Activated T-cell treated with anti-CD3 and anti-CD28 coated beads, Interleukin-2, amount 50 U/mL, for 72 hours (primary cell): ENCODE measurements around the gene NRG4. TPM values are rescaled to one million over a fixed set of nuclear protein-coding genes. Genes with fewer than 3 reads are reported as not detected.
"Not testable (repeated sequence)": the region's sequence is repeated elsewhere in the genome, so short reads cannot be mapped to it uniquely, and the experiment has no call there.

ENCODE experiments used
- ATAC-seq, 2 donors: fragments of 150-1000 bp; cut with Tn5 transposase; replicated peaks in 1 of 2; 2 replicates each; pipeline ENCODE4 v1.10.0; 2021; ENCODE audit warnings: moderate library complexity in 2 of 2, mild to moderate bottlenecking in 1 of 2
- DNase-seq, 2 donors: peaks; one replicate each; pipeline ENCODE4 v3.0.0; 2021 to 2022; ENCODE audit warnings: mixed read lengths in 1 of 2
- H3K27ac Mint-ChIP-seq: one replicate; pipeline ENCODE4 v1.8.0; 2022; ENCODE audit warnings: mild to moderate bottlenecking, moderate library complexity, mixed read lengths
- H3K27me3 Mint-ChIP-seq: one replicate; pipeline ENCODE4 v1.8.0; 2022; ENCODE audit warnings: low read depth, mixed read lengths
- H3K36me3 Mint-ChIP-seq, 2 donors: one replicate each; pipeline ENCODE4 v1.8.0; 2022; ENCODE audit warnings: mixed read lengths in 2 of 2, mild to moderate bottlenecking in 1 of 2; ENCODE audit not compliant: insufficient read depth in 2 of 2
- H3K4me1 Mint-ChIP-seq: one replicate; pipeline ENCODE4 v1.8.0; 2022; ENCODE audit warnings: low read depth, mixed read lengths
- H3K4me3 Mint-ChIP-seq, 2 donors: one replicate each; pipeline ENCODE4 v1.8.0; 2022; ENCODE audit warnings: mild to moderate bottlenecking in 2 of 2, mixed read lengths in 2 of 2, moderate library complexity in 2 of 2
- H3K9me3 Mint-ChIP-seq, 2 donors: one replicate each; pipeline ENCODE4 v1.8.0; 2022; ENCODE audit warnings: mixed read lengths in 2 of 2
- total RNA-seq, 2 donors: library from RNA; stranded (reverse); gene quantifications; one replicate each; pipeline ENCODE4 v1.2.3, GENCODE V29; 2022

Gene NRG4, protein sequence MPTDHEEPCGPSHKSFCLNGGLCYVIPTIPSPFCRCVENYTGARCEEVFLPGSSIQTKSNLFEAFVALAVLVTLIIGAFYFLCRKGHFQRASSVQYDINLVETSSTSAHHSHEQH
- not detected for total RNA-seq

GRCh38 chr15:76011627-76012551 lies at the start of gene NRG4:
Gene NRG4, minus strand, starts transcription at chr15:76012424. Its CDS starts 1,194 bp downstream, at chr15:76011230.
- Mint-ChIP-seq H3K27ac (no peak within 1 kb of the TSS), H3K4me1 (peaks cover 7% of the 10 kb centered on the region), H3K36me3 (peaks cover 2 to 3% of the 10 kb centered on the region in 2 donors), H3K27me3 (peaks cover 53% of the 10 kb centered on the region), H3K9me3 (peaks cover 6 to 10% of the 10 kb centered on the region in 2 donors), H3K4me3 (peak within 1 kb of the TSS; percentile 10 to 34)
- ATAC-seq (no peak), DNase-seq (no peak)

DNA sequence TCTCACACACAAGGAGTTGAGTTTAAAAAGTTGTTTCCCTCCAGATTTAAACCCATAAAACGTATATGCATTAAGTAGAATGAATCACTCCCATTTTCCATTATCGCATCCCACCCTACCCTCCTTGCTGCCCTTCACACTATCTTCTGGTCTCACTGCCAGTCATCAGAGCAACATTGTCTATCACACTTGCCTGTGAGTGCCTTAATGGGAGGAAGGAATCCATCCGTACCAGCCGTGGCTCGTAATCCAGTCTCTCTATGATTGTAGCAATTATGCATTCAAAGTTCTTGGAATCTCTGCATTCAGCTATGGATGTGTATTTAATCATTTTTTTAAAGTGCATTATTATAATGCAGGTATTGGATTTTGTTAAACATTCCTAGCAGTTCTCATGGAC lies 49.5 kb upstream of the NRG4 start:
- Mint-ChIP-seq H3K27me3 (peaks cover 76% of the 10 kb centered on the region), H3K4me1 (peaks cover 42% of the 10 kb centered on the region), H3K9me3 (no peaks in the 10 kb centered on the region), H3K4me3 (no peak overlapping the region), H3K27ac (no peak overlapping the region), H3K36me3 (no peaks in the 10 kb centered on the region)
- ATAC-seq (no peak), DNase-seq (no peak)

DNA sequence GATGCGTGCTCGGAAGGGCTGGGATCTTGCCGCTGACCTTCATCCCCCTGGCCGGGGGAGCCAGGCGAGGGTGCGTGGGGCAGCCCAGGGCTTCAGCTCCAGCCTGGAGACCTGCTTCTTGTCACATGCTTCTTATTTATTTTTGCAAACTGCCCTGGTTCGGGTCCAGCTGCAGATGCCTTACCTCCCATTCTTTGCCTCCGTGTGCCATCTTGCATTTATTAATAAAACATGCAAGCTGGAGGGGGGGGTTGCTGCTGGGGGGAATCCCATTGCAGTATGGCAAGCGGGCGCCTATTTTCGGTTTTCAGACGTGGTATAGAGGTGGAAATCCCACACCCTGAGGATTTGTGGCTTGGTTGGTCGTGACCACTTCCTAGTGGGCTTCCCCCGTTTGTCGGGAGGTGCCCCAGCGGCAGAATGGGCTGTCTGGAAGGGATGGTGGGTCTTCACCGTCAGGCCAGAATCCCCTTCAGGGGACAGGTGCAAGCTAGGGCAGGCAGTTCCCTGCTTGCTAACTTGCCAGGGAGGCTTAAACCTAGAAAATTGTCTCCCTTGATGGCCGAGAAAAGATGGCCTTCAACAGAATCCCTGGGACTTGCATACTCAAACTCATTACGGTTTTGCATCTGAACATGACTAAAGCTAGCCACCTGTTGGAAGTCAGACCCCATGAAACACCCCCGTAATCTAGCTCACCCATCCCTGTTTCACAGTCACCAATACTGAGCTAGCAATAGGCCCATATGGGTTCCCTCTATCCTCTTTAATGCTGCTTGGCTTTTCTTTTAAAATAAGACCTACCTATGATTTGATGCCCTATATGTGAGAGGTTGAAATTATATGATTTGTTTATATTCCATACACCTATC lies 48.1 kb upstream of the NRG4 start:
- H3K9me3 Mint-ChIP-seq: no peaks in the 10 kb centered on the region
- peak; percentile 35 to 36 for ATAC-seq
- peaks cover 39% of the 10 kb centered on the region for H3K4me1 Mint-ChIP-seq
- peak overlapping the region; percentile 76 to 79 for H3K4me3 Mint-ChIP-seq
- peak; percentile 39 to 46 for DNase-seq
- no peaks in the 10 kb centered on the region for H3K36me3 Mint-ChIP-seq
- H3K27ac Mint-ChIP-seq: no peak overlapping the region
- H3K27me3 Mint-ChIP-seq: peaks cover 71% of the 10 kb centered on the region

DNA sequence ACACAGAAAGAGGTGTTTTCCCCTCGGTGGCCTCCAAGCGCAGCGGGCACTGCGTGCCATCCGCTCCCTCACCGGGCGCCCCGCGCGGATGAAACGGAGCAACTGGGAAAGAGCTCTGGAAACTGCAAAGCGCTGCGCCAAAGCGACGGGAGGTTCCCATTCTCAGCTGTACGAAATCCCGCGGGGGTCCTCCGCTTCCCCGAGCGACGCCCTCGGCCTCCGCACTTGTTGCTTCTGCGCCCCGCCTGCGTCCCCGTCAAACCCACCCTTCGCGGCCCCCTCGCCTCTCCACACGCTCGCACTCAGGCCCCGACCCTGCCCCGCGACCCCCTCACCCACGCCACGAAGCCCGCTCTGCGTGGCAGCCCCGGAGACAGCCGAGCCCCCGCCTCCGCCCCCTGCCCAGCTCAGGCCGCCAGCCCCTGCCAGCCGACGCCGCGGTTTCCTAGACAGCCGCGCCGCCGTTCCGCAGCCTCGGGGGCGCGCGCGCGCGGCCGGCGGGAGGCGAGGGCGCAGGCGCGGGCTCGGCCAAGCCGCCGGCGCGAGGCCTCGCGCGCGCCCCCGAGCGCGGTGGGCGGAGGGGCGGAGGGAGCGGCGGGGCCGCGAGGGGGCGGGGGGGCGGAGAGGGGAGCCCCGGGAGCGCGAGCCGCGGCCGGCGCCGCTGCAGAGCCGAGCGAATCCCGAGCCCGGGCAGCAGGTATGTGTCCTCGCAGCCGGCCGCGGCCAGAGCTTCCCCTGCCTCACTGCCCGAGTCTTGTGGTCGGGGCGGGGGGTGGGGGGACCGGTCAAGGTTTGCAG lies 47.3 kb upstream of the NRG4 start, which contains the start of gene TMEM266:
Gene TMEM266, plus strand, starts transcription at position 666 of the 798 bp plus-strand sequence. CDS start 74,279 bp downstream, outside the sequence.
- peak; percentile 26 to 28 for DNase-seq
- Mint-ChIP-seq H3K4me1 (peaks cover 34% of the 10 kb centered on the region), H3K27me3 (peaks cover 62% of the 10 kb centered on the region), H3K36me3 (no peaks in the 10 kb centered on the region), H3K9me3 (no peaks in the 10 kb centered on the region), H3K27ac (no peak within 1 kb of the TSS), H3K4me3 (peak within 1 kb of the TSS; percentile 79 to 81)
- ATAC-seq: peak; percentile 52

GRCh38 chr15:76058714-76059319 lies 46.6 kb upstream of the NRG4 start:
- H3K27ac Mint-ChIP-seq: no peak overlapping the region
- peak; percentile 50 to 57 for ATAC-seq
- DNase-seq: peak; percentile 30 to 36
- H3K27me3 Mint-ChIP-seq: peaks cover 63% of the 10 kb centered on the region
- H3K4me1 Mint-ChIP-seq: peaks cover 34% of the 10 kb centered on the region
- H3K36me3 Mint-ChIP-seq: no peaks in the 10 kb centered on the region
- peak overlapping the region; percentile 78 to 81 for H3K4me3 Mint-ChIP-seq
- no peaks in the 10 kb centered on the region for H3K9me3 Mint-ChIP-seq

GRCh38 chr15:76057332-76058000 lies 45.2 kb upstream of the NRG4 start:
- Mint-ChIP-seq H3K27me3 (peaks cover 53% of the 10 kb centered on the region), H3K4me1 (peaks cover 34% of the 10 kb centered on the region), H3K36me3 (no peaks in the 10 kb centered on the region), H3K27ac (no peak overlapping the region), H3K4me3 (peak overlapping the region; percentile 5 to 74), H3K9me3 (no peaks in the 10 kb centered on the region)
- DNase-seq (peak; percentile 35 to 54), ATAC-seq (no peak)

DNA sequence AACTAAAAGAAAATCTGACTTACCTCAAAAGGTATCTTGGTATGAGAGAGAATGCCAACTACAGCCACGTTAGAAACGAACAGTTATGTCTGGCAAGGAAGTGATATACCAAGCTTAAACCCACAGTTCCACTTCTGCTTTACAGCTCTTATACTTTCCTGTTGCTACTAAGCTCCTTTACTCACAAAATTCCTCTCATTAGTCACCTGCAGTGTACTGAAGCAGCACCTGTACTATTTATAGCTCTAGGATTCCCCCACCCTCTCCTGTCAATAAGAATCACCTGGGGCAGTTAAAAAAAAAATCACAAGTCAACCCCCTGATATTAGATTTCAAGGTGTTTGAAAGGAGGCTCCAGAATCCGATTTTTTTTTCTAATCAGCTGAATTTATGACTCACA lies 44.7 kb upstream of the NRG4 start:
- peak overlapping the region; percentile 5 to 74 for H3K4me3 Mint-ChIP-seq
- no peak overlapping the region for H3K27ac Mint-ChIP-seq
- ATAC-seq (peak; percentile 14 to 29), DNase-seq (no peak)
- peaks cover 34% of the 10 kb centered on the region for H3K4me1 Mint-ChIP-seq
- H3K36me3 Mint-ChIP-seq: no peaks in the 10 kb centered on the region
- H3K27me3 Mint-ChIP-seq: peaks cover 51% of the 10 kb centered on the region
- H3K9me3 Mint-ChIP-seq: no peaks in the 10 kb centered on the region

GRCh38 chr15:76054201-76054600 lies 42.0 kb upstream of the NRG4 start:
- not testable (repeated sequence) for H3K36me3 Mint-ChIP-seq, H3K4me3 Mint-ChIP-seq, H3K9me3 Mint-ChIP-seq, H3K27ac Mint-ChIP-seq, ATAC-seq, DNase-seq
- H3K4me1 Mint-ChIP-seq: peaks cover 23% of the 10 kb centered on the region
- H3K27me3 Mint-ChIP-seq: peaks cover 43% of the 10 kb centered on the region

- Mint-ChIP-seq H3K36me3 (peaks cover 8 to 10% of the 10 kb centered on the region in 2 donors), H3K9me3 (peaks cover 8 to 9% of the 10 kb centered on the region in 2 donors), H3K4me3 (no peak overlapping the region), H3K27me3 (peaks cover 30% of the 10 kb centered on the region), H3K27ac (no peak overlapping the region), H3K4me1 (no peaks in the 10 kb centered on the region)
- ATAC-seq (no peak), DNase-seq (no peak)
These were observed 26.3 kb upstream of the NRG4 start for GRCh38 chr15:76038512-76038911.

GRCh38 chr15:76035593-76035992 lies 23.4 kb upstream of the NRG4 start:
- Mint-ChIP-seq H3K4me1 (no peaks in the 10 kb centered on the region), H3K27me3 (peaks cover 13% of the 10 kb centered on the region), H3K36me3 (peaks cover 2 to 3% of the 10 kb centered on the region in 2 donors), H3K9me3 (peaks cover 3% of the 10 kb centered on the region in 2 donors), H3K4me3 (no peak overlapping the region), H3K27ac (no peak overlapping the region)
- DNase-seq (no peak), ATAC-seq (no peak)

DNA sequence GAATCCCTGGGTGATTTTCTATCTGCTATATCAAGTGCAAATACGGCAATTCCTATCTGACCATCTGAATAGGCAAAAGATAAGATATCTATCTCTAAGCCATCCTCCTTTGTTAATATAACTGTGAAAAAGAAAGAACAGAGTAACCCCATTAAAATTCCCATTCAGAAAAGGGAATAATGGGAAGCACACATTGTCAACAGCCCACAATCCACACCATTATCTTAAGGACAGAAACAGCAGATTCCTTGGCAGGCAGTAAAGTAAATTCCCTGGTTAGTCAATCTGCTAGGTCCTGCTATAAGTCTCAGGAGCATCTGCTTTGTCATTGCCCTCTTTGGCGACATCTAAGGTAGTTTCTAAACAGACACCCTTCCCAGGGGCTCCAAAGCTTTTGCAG lies 21.9 kb upstream of the NRG4 start:
- no peak overlapping the region for H3K4me3 Mint-ChIP-seq
- H3K9me3 Mint-ChIP-seq: no peaks in the 10 kb centered on the region
- H3K27ac Mint-ChIP-seq: no peak overlapping the region
- H3K27me3 Mint-ChIP-seq: no peaks in the 10 kb centered on the region
- no peaks in the 10 kb centered on the region for H3K36me3 Mint-ChIP-seq
- ATAC-seq: no peak
- H3K4me1 Mint-ChIP-seq: no peaks in the 10 kb centered on the region
- DNase-seq: no peak
